GM18499 (cell line): ENCODE measurements around the gene KIF26B.
"Not testable (repeated sequence)": the region's sequence is repeated elsewhere in the genome, so short reads cannot be mapped to it uniquely, and the experiment has no call there.

Source experiments
- ATAC-seq: cut with Tn5 transposase; IDR thresholded peaks from one replicate; pipeline ENCODE4 v1.9.1; 2021; ENCODE audit warnings: moderate number of reproducible peaks; ENCODE audit not compliant: insufficient read depth, unreplicated experiment

KIF26B gene

DNA sequence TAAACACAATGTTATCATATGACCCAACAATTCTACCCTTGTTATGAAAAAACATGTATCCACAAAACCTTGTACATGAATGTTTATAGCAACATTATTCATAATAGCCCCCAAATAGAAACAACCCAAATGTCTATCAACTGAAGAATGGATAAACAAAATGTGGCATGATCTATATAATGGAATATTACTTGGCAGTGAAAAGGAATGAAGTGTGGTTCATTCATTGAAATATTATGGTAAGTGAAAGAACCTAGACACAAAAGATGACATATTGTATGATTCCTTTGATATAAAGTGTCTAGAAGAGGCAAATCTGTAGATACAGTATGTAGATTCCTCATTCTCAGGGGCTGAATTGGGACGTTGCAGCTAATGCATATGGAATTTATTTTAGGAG, 151.2 kb downstream of the KIF26B start:
- ATAC-seq, result no peak

DNA sequence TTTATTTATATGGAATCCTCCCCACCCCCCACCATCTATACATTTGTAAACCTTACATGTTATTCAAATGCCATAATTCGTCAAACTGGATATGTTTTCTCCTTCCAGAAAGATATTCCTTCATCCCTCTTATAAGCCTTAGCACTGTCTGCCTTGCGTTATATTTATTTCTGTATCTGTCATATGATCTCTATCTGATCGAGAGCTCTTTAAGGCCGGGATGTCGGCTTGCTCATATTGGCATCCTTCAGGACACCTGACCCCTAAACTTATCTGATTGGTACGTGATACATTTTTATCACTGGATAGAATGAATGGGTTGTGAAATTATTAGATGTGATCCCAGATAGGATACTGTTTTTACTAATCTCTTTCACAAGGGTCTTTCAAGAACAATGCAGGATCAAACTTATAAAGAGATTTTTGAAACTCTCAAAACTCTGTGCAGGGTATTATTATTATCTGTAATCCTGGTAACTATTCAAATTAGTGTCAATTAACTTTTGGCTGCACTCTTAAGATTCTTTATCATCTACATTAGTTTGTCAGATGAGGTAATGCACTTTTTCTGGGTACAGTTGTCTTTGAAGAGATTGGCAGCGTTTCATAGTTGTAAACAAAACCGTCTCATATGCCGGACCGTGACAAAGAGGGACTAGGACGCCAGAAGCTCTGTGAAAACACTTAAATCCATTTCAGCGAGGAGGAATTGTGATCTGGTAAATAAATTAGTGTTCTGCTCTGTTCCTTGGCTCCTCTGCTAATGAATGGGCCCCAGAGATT, 152.0 kb downstream of the KIF26B start:
- no peak for ATAC-seq

DNA sequence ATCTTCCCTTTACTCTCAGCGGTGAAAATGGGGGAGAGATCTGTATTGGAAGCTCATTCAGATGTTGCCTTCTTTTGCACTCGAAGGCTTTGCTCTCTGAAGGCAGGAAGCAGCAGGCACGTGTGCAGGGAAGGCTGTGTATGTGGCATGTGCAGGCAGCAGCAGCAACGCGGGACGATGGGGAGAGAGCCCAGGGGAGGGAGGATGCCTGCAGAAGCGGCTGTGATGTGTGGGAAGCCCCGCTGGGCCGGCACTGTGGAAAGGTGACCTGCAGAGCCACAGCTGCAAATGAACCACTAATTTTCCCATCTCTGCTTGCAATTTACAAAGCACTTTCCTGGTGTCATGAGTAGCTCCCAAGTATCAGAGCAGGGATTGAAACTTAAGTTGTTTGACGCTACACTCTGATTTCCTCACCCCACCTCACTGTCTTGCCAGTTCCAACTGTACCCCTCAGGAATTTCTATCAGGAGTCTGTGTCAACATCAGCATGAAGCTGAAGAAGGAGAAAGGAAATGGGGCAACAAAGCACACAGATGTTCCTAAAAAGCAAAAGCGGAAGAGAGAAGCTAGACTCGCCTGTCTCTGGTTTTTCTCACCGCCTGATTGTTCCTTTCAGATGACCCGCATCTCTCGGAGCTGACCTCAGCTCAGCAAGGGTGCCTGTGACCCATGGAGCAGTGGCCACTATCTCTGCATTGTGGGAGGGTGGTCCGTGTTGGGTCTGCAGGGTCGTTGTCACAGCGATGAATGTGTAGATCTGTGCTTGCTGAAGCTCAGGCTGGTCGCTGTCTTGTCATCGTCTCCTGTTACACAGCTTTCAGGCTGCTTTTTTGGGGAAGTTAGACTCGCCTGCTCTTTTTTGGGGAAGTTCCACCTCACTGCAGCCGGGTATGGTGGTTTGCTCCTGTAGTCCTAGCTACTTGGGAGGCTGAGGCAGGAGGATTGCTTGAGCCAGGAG, 156.1 kb downstream of the KIF26B start:
- ATAC-seq, result peak; percentile 63

DNA sequence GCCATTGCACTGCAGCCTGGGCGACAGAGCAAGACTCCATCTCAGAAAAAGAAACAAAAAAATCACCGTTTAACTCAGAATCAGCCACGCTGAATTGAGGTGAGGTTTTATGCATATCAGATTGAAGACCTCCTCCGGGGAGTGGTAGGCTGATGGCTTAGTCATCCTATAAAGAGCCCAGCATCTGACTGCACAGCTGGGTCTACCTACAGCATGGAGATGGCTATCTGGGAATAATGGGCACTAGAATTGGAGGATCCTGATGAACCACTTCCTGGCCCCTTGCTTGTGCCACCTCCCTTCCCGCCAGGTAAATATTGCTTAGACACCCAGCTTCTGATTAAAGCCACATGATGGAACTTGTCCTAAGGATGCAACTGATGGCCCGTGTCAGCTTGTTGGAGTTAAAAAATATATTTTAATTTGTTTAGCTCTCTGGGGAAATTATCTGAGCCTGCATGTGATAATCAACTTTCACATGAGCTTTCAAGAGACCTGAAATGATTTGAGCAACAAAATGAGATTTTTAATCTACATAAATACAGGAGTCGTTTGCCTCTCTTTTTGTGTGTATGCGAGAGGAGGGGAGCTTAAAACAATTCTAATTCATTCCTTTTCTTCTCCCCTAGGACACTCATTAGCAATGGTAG, 157.2 kb downstream of the KIF26B start:
- no peak for ATAC-seq

DNA sequence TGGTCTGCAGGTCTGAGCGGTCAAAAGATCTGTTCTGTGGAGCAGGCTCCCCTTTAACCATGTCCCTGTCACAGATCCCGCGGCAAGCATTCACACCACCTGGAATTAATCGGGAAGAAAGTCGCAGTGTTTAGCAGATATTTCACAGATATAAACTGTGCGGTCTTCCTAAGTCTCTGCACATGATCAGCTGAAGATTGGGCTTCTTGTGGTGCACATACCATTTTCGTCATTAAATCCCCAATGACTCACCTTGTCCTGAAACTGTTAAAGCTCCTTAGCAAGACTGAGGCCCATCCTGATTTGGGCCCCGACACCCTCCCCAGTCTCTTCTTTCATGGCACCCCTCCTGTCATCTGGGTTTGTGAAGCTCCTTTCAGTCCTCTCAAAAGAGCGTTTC, 158.8 kb downstream of the KIF26B start:
- ATAC-seq, result no peak

DNA sequence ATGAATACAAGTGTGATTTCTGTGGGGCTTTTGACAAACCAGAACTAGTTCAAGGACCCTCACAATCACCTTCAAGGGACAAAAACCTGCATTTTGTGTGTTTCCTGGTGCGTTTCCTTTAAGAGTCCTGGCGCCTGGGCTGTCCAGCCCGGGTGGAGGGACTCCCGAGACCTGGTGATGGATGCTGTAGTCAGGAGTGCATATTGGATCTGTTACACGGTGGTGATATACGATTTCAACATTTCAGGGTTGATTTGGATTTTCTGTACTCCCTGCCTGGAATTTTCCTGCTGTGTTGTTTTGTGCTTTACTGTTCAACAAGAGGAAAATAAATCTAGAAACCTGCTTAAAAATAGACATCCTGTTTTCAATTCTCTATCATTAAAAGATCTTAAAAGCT, 162.0 kb downstream of the KIF26B start:
- no peak for ATAC-seq

DNA sequence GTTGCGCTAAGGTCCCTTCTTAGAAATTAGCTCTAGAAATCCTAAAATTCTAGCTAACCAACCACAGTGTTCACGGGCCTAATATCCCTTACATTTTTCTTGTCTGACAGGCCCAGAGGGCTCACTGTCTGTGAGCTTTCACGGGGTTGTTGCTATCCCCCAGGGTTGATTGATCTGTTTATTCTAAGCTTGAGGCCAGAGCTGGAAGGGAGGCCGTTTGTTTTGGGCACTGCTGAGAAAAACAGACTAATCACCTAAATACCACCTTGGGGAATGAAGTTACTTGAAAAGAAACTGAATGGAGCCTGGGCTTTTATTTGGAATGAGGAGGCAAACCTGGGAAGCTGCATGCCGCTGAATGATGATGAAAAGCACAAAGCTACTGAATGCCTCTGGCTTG, 162.4 kb downstream of the KIF26B start:
- ATAC-seq, result no peak

DNA sequence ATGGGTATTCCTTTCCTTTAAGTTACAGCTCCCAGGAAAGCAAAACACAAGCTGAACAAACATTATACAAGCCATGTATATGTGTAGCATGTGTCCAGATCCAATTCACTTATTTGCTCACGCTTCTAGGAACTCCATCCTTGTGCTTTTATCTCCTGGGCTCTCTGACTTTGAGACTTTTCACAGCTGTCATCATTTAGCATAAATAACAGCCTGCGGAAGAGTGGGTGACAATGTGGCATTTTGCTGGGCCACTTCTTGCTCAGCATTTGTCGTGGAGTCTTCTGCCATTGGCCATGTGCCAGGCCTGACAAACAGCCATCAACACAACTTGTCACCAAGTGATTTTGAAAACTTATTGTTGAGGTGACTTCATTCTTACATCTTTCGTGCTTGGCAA, 164.3 kb downstream of the KIF26B start:
- ATAC-seq, result no peak

DNA sequence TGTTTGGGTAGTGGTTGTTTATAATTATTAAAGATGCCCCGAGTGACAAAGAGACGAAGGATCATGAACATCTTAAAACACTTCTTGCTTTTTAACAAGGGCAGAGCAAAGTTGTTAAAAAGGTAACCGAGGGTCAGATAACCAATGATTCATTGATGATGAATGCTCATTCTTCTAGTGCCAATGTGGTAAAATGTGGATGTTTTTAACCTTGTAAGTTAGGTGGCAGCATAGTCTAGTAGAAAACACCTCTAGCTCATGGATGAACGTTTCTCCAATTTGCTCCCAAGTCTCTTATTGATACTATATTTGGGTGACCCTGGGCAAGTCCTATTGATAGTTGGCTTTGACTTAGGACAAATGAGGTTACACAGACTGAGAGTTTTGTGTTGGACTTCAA, 167.9 kb downstream of the KIF26B start:
- ATAC-seq, result no peak

DNA sequence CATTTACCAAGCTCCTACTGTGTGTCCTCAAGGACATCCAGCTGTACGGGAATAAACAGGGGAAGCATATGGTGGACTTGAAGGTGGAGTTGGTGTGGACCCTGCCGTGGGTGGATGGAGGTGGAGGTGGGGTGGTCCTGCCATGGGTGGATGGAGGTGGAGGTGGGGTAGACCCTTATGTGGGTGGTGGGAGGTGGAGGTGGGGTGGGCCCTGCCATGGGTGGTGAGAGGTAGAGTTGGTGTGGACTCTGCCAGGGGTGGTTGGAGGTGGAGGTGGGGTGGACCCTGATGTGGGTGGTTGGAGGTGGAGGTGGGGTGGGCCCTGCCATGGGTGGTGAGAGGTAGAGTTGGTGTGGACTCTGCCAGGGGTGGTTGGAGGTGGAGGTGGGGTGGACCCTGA, 169.0 kb downstream of the KIF26B start:
- ATAC-seq, result not testable (repeated sequence)

DNA sequence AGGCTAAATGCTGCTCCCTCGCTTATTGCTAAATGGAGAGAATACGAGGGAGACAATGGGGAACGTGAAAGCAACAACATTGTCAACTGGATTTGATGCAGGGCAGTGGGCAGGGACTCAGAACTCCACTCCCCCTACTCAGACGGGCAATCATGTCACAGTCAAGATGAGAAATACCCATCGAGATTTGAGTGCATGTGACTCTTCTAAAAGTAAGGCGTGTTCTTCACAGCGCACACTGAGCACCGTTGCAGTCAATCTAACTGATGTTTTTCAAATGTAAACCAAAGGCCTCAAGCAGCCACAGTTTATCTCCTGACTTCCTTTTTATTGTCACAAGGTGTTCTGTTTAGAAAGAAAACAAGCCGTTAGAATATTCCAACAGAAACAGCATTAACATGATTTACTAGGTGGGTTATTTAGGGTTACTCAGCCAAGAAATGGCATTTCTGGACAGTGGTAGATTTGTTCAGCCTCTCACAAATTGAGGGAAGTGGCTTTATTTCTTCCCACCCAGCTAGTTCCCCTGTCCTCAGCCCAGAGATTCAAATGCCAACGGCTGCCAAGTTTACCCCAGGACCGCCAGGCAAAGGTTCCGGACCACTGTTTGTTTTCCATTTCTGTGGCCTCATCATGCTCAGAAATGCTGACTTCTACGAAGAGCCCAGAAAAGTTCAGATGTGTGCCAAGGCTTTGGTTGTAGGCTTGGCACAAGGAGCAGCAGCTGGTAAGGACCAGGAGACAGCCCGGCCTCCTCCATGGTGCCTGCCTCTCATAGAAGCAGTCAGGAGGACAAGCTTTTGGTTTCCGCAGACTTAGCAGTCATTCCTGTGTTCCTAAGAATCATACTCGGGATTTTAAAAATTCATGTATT, 171.4 kb downstream of the KIF26B start:
- ATAC-seq, result no peak

DNA sequence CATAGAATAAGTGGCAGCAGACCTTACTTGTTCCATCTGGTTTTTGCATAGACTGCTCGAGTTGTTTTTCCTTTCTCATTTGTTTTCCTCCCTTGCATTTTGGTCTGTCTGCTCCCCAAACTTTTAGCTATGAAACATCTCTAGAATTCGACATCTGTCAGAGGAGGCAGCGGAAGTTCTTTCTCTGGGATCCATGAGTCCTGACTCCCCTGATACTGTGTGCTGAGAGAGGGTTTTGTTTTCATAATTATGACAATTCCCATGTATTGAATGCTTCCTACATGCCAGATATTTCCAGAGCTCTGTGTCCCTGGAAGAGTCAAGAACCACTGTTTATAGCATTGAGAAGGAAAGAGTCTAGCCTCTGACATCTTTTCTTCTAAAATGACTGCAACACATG, 172.6 kb downstream of the KIF26B start:
- ATAC-seq, result no peak

DNA sequence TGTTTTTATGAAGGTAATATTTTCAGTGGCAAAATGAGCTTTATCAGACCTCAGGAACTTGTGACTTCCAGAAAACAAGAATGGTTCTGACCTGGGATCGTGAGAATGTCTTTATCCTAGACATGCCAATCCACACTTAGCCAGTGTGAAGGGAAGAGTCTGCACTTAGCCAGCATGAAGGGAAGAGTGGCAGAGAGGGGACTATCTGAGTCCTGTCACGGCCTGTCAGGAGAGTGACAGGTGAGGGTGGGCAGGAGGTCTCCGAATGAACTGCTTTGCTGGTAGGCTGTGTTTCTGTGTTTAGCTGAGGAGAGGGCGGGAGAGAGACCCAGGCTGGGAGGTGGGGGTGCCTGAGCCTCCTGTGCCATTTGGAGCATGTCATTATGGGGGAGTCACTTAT, 173.1 kb downstream of the KIF26B start:
- ATAC-seq, result no peak

DNA sequence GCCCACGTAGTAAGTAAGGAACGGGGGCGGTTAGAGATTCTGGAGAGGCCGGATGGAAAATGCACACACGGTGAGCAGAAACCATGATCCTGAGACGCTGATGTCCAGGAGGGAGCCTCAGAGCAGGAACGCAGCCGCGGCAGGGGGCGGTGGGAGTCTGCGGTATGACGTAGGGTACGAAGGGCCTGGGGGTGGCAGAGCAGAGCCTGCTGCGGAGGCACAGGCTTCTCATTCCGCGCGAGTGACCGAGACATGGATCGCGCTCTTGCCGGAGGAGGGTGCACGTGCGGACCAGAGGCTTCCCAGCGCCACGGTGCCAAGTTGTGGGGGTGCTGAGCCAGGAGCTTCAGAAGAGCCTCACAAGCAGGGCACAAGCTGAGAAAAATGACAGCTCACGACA, 176.2 kb downstream of the KIF26B start:
- no peak for ATAC-seq

DNA sequence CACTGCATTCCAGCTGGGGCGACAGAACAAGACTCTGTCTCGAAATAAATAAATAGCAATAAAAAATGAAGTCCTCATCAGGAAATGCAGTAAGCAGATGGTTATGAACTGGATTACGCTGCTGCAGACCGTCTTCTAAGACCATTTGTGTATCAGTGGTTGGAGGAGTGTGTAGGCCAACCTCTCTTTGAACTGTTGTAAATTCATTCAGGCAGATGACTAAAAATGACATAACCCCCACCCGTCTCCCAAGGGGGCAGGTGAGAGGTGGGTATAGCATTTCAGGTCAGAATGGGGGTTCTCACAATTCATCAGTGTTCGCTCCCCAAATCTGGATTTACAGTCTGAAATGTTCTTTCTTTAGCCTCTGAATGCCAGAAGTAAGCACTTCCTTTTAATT, 177.3 kb downstream of the KIF26B start:
- no peak for ATAC-seq

DNA sequence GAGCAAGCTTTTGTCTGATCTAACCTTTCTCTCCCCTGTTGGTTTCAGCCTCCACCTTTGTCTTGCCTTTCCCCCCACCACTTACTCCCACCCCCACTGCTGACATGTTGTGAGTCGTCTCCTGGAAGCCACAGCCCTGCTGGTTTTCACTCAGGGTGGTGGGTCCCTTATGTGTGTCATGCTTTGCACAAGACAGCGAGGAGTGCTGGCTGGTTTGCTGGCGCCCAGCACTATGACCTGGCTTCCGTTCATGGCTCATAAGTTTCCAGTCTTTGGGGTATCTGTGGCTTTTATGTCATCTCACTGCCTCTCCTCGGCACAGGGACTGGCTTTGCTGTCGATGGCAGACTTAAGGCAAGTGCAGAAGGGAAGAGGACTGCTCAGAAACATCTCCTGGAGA, 177.7 kb downstream of the KIF26B start:
- ATAC-seq, result no peak

DNA sequence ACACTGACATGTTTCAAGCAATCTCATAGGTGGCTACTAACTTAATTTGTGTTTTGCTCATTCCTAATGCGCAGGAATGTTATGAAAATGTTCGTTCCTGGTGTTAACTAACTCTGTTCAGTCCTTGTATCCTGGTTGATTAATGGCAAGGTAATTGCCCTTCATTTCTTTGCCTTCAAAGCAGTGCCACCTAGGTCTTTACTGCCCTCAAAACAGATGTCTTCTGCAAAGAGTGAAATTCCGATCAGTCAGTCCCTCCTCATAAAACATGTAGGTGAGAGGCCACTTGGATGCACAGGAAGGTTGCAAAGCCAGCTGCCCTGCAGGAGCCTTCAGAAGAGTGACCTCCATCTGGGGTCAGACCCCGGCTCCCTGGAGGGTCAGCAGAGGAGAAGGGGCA, 179.4 kb downstream of the KIF26B start:
- no peak for ATAC-seq

DNA sequence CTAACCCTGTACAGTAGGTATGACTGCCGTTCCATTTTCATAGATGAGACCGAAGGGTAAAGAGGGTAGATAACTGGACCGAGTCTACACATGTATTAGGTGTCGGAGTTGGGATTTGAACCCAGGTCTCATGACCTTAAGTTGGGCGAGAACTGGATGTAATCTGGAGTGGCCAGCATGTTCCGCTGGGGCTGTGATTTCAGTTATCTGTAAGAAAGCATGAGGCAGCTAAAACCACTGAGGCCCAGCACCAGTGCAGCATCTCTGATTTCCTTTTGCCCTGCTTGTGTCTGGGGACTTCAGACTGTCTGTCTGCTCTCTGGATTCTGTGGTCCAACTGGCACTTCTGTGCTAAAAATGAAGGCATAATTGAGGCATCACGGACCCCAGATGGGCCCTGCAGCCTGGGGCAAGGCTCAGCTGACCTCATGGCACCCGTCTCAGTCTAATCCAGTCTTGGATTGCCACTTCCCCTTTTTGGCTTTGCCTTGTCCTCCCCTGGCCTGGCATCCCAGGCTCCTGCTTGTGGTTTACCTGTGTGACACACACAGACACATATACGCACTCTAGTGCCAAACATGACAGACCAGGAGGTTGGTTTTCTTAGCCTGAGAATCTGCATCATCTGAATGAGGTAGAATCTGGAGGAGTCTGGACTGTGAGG, 180.2 kb downstream of the KIF26B start:
- no peak for ATAC-seq

DNA sequence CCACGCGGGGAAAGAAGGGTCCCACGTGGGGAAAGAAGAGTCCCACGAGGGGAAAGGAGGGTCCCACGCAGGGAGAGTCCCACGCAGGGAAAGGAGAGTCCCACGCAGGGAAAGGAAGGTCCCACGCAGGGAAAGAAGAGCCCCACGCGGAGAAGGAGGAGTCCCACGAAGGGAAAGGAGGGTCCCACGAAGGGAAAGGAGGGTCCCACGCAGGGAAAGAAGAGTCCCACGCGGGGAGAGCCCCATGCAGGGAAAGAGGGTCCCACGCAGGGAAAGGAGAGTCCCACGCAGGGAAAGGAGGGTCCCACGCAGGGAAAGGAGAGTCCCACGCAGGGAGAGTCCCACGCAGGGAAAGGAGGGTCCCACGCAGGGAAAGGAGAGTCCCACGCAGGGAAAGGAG, 180.9 kb downstream of the KIF26B start:
- ATAC-seq, result not testable (repeated sequence)
